GM08714 (cell line): Measurements from ENCODE around the gene TRERF1.

Experiments
- H3K4me3 ChIP-seq: fragments of 200-500 bp; sonication (Bioruptor generic); 2 replicates; pipeline ENCODE4 v1.5.1; 2014; ENCODE audit warnings: mild to moderate bottlenecking, low read length, inconsistent platforms
- ZNF274 ChIP-seq: IDR thresholded peaks from 2 replicates; pipeline ENCODE4 v1.6.1; 2012; ENCODE audit warnings: mild to moderate bottlenecking, low read depth, low read length

The TRERF1 gene

DNA sequence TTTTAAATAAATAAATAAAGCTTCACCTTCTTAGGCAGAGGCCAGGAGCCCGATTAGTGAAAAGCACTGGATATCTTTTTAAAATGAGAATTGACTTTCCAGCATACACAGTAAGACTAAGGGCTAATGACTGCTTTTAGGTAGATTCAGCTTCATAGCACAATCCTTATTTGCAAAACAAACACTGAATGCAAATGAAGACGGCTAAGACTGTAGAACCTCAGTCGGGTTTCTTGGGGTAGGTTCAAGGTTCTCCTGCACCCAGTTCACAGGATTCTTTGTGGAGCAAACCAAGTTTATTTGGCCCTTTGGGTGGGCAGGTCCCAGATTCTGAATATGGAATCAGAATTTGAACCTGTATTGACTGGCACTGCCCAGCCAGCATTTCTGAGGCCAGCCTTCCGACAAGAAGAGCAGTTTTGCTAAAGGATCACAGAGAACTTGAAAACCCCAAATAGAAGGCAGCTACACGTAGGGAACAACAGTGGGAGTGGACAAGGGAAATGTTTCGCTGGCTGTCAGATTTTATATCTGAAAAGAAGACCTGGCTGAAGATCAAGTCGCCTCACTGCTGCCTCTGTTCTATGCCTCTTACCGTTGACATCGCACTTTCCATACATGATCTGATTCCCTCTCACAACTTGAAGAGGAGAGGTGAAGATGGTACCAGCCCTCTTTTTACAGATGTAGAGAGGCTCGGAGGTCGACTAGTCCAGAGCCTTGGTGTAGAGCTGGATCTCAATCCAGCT is 8.2 kb downstream of the TRERF1 start:
- no peak for TF ChIP-seq ZNF274
- no peak overlapping the region for H3K4me3 ChIP-seq

DNA sequence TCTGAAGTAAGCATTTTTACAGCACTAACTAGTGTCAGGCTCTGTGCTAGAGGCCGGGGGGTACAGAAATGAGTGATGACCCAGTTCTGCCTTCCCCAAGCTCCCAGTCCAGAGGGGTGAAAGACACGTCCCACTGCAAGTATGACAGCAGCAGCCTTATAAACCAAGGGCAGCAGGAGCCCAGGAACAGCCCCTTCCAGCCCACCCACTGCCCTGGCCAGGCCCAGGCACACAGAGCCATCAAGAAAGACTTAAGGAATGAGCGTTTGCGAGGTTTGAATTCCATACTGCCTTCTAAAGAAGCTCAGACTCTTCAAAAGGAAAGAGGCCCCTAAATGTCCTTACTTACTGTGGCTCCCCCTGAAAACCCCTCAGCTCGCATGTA is 10.0 kb downstream of the TRERF1 start:
- H3K4me3 ChIP-seq, result no peak overlapping the region
- no peak for TF ChIP-seq ZNF274

DNA sequence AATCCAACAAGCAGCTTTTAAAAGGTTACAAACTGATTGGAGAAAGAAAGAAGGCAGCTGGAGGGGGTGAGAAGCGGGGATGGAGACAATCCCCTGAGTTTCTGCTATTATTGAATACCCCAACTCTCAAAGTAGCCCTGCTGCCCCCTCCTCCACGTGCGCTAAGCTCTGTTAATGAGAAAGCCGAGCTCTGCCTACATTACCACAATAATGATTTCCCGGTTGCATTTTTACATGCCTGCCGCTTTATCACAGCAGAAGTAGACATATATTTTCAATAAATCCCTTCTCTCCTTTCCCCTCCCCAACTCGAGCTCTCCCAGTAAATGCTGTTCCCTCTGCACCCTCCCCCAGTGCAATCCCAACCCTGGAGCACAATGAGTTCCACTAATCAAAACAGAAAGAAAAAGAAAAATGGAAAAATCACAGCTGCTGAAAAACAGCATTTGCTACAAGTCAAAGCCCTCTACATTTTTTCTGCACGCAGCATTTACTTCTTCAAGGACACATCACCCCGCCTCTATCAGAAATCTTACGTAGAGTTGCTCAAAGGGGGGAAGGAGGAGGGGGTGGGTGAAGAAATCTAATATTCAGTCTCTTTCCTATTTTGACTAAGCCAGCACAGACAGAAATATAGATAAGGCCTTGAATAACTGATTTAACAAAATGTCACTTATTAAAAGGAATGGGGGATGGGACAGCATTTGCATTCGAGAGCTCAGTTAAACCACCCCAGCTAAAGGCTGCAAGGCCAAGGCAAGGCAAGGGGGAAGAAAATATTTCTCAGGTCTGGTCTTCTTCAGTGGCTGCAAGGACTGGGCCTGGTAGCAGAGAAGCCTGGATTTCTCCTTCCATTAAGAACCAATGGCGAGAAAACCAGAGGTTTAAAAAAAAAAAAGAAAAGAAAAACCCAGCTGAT is 10.7 kb downstream of the TRERF1 start:
- no peak for TF ChIP-seq ZNF274
- no peak overlapping the region for H3K4me3 ChIP-seq

GRCh38 chr6:42440027-42440426 is 11.7 kb downstream of the TRERF1 start:
- TF ChIP-seq ZNF274, result no peak
- H3K4me3 ChIP-seq, result no peak overlapping the region

DNA sequence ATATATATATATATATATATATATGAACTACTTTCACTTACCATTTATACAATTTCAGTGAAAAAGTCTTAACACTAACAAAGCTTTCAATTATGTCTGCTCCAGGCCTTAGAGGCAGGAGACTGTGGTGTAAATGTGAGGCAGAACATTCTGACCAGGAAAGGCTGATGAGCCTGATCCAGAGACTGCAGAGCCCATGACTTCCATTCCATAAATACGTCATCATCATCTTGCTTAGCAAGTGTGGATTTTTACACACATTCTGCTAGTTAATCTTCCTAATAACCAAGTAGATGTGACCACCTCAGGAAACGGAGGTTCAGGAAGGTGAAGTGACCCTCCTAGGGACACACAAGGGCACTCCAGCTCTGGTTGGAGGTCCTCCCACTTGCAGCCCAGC is 14.9 kb downstream of the TRERF1 start:
- TF ChIP-seq ZNF274, result no peak
- H3K4me3 ChIP-seq, result no peak overlapping the region

DNA sequence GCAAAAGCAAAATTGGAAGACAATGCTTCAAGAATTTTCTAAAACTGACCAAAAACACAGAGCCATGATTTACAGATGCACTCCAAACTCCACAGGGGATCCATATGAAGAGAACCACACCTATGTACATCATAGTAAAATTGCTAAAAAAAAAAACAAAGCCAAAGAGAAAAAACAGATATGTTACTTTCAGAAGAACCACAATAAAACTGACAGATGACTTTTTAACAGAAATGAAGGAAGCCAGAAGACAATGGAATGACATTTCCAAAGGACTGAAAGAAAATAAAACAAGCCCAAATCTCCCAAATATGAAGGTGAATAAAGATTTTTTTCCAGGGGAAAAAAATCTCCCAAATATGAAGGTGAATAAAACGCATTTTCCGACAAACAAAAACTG is 17.5 kb downstream of the TRERF1 start:
- H3K4me3 ChIP-seq, result no peak overlapping the region
- no peak for TF ChIP-seq ZNF274

DNA sequence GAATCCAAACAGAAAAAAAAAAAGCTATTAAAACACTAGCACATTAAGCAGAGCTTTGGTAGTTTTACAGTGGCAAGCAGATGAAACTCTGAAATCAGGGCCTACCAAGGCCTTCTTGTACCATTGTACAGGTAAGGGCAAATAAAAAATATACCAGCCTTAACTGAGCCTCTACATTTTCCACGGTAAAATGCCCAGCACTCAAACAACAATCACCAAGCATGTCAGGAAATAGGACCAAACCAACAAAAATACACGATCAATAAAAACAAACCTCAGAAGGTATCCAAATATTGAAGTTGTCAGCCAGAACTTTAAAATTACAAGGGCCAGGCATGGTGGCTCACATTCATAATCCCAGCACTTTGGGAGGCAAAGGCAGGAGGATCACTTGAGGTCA is 18.3 kb downstream of the TRERF1 start:
- TF ChIP-seq ZNF274, result no peak

GRCh38 chr6:42431877-42432276 is 19.8 kb downstream of the TRERF1 start:
- no peak overlapping the region for H3K4me3 ChIP-seq
- TF ChIP-seq ZNF274, result no peak

More for the DNA sequence above, 18.3 kb downstream of the TRERF1 start:
- no peak overlapping the region for H3K4me3 ChIP-seq

DNA sequence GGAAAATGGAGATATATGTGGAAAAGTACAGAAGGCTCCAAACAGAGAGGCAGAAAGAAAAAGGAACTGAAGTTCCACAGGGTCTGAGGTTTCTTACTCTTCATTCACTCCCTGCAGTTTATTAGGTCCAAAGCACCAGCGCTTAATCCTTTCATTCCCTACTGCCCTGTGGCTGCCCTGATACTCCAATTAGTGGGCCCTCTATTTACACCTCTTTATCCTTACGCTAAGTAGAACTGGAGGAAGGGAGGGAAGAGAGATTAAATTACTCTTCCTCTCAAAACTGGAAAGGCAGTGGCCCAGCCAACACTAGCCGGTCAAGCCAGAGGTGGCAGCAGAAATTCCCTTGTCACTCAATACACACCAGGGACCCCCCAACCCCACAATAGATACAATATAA is 20.4 kb downstream of the TRERF1 start:
- H3K4me3 ChIP-seq, result no peak overlapping the region
- TF ChIP-seq ZNF274, result no peak

GRCh38 chr6:42429836-42430235 is 21.9 kb downstream of the TRERF1 start:
- H3K4me3 ChIP-seq, result no peak overlapping the region
- no peak for TF ChIP-seq ZNF274

- TF ChIP-seq ZNF274, result no peak
- H3K4me3 ChIP-seq, result no peak overlapping the region
These were observed 22.6 kb downstream of the TRERF1 start for GRCh38 chr6:42429042-42429585.

- H3K4me3 ChIP-seq, result no peak overlapping the region
- no peak for TF ChIP-seq ZNF274
These were observed 23.2 kb downstream of the TRERF1 start for GRCh38 chr6:42428326-42429041.

DNA sequence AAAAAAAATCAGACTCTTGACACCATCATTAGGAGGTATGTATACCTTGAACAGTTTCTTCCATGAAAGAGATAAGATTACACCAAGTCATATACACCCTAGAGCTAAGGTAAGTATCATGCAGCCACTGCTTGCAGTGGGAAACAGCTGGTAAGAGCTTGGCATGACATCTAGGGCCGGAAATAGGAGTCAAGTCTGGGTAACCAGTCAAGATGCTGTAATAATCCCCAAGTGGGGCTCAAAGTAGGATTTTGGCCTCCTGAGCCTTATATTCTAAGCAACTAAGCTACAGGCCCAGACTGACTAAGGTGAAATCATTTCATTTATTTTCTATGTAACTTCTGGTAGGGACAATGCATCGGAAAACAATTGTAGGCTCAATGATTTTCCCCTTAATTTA is 23.9 kb downstream of the TRERF1 start:
- H3K4me3 ChIP-seq, result no peak overlapping the region
- no peak for TF ChIP-seq ZNF274

DNA sequence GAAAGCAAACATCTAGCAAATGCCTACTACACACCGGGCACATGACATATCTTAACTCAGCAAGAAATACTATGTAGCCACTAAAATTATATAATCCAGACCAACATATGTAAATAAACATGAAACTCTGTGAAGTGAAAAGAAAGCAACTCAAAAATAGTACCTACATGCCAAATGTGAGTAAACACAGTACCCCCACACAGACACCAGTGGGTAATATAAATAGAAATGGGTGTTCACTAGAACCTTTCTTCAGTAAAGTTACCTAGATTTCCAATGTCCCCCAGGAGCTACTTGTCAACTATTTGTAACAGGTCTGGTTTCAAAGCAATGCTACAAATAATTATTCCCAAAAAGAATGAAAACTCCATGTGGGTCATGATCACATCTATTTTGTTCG is 25.5 kb downstream of the TRERF1 start:
- no peak overlapping the region for H3K4me3 ChIP-seq
- TF ChIP-seq ZNF274, result no peak
